ENCODE measurements around the gene KLHL36.

Gene KLHL36

GRCh38 chr16:84704253-84704652, 55.9 kb downstream of the KLHL36 start:
- TF ChIP-seq CTCF (conservative IDR thresholded peaks at IDR 0.05; ENCODE audit: low read depth, low read length): no peak
- H3K4me1 ChIP-seq (ENCODE audit: low read depth, poor library complexity, severe bottlenecking): peaks cover 26% of the 10 kb centered on the region
- no peaks in the 10 kb centered on the region for H3K36me3 ChIP-seq (ENCODE audit: insufficient read depth)
- peaks cover 81% of the 10 kb centered on the region for H4K20me1 ChIP-seq (ENCODE audit: insufficient read depth)
- peaks cover 91% of the 10 kb centered on the region for H3K79me2 ChIP-seq (ENCODE audit: insufficient read depth, low read depth)
- no peak overlapping the region for H3K9ac ChIP-seq
- H3K4me2 ChIP-seq: no peak overlapping the region
- no peaks in the 10 kb centered on the region for H3K27me3 ChIP-seq (ENCODE audit: insufficient read depth, low read depth)
- no peak overlapping the region for H3K27ac ChIP-seq
- H2AFZ ChIP-seq (ENCODE audit: low read depth): no peak overlapping the region
- H3K4me3 ChIP-seq (IDR thresholded peaks at IDR 0.05; ENCODE audit: insufficient read depth, low read depth, low read length): no peak overlapping the region

GRCh38 chr16:84706856-84707255, 58.5 kb downstream of the KLHL36 start:
- peaks cover 90% of the 10 kb centered on the region for H4K20me1 ChIP-seq (ENCODE audit: insufficient read depth)
- no peak for TF ChIP-seq CTCF (conservative IDR thresholded peaks at IDR 0.05; ENCODE audit: low read depth, low read length)
- H3K27ac ChIP-seq: no peak overlapping the region
- peaks cover 18% of the 10 kb centered on the region for H3K4me1 ChIP-seq (ENCODE audit: low read depth, poor library complexity, severe bottlenecking)
- H3K4me2 ChIP-seq: no peak overlapping the region
- no peaks in the 10 kb centered on the region for H3K27me3 ChIP-seq (ENCODE audit: insufficient read depth, low read depth)
- H3K9ac ChIP-seq: no peak overlapping the region
- H3K36me3 ChIP-seq (ENCODE audit: insufficient read depth): no peaks in the 10 kb centered on the region
- peaks cover 99% of the 10 kb centered on the region for H3K79me2 ChIP-seq (ENCODE audit: insufficient read depth, low read depth)
- no peak overlapping the region for H2AFZ ChIP-seq (ENCODE audit: low read depth)
- H3K4me3 ChIP-seq (IDR thresholded peaks at IDR 0.05; ENCODE audit: insufficient read depth, low read depth, low read length): no peak overlapping the region

DNA sequence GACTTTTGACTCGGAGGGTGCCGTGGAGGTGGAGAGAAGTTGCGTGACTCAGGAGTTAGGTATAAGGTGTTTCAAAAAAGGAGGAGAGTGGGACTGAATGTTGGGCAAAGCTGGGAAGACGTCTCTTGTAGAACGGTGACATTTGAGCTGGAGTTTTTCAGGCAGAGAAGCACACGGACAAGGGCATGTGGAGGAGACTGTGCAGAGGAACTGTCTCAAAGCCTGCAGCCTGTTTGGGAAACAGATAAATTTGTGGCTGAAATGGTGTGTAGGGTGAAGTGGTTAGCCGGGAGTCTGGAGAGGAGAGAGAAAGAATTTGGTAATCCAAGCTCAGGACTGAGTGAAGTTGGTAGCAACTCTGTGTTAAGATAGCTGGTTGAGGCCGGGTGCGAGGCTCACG, 61.3 kb downstream of the KLHL36 start:
- Histone ChIP-seq H4K20me1 (ENCODE audit: insufficient read depth) (peaks cover 90% of the 10 kb centered on the region), H3K4me3 (IDR thresholded peaks at IDR 0.05; ENCODE audit: insufficient read depth, low read depth, low read length) (no peak overlapping the region), H3K27ac (no peak overlapping the region), H3K4me2 (no peak overlapping the region), H2AFZ (ENCODE audit: low read depth) (no peak overlapping the region), H3K9ac (no peak overlapping the region), H3K79me2 (ENCODE audit: insufficient read depth, low read depth) (peaks cover 99% of the 10 kb centered on the region), H3K27me3 (ENCODE audit: insufficient read depth, low read depth) (no peaks in the 10 kb centered on the region), H3K4me1 (ENCODE audit: low read depth, poor library complexity, severe bottlenecking) (no peaks in the 10 kb centered on the region), H3K36me3 (ENCODE audit: insufficient read depth) (no peaks in the 10 kb centered on the region)
- no peak for TF ChIP-seq CTCF (conservative IDR thresholded peaks at IDR 0.05; ENCODE audit: low read depth, low read length)

DNA sequence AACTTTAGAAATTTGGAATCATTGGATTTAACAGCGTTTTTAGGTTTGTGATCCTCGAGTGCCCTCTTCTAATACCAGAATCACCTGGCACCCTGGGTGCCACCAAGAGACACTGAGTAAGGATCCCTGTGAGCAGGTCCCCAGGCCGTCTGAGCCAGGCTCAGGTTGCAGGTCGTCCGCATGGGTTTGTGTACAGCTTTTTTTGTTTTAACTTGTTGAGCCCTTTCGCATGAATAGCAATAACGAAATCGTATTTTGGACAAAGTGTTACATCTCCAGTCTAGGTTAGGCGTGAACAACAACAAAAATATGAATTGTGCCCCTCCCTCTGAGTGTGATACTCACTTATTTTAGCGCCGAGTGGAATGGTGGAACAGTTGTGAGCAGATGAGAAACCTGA, 62.4 kb downstream of the KLHL36 start:
- H3K27me3 ChIP-seq (ENCODE audit: insufficient read depth, low read depth): no peaks in the 10 kb centered on the region
- TF ChIP-seq CTCF (conservative IDR thresholded peaks at IDR 0.05; ENCODE audit: low read depth, low read length): no peak
- no peaks in the 10 kb centered on the region for H3K4me1 ChIP-seq (ENCODE audit: low read depth, poor library complexity, severe bottlenecking)
- no peak overlapping the region for H2AFZ ChIP-seq (ENCODE audit: low read depth)
- no peak overlapping the region for H3K9ac ChIP-seq
- no peak overlapping the region for H3K27ac ChIP-seq
- H3K4me2 ChIP-seq: no peak overlapping the region
- no peak overlapping the region for H3K4me3 ChIP-seq (IDR thresholded peaks at IDR 0.05; ENCODE audit: insufficient read depth, low read depth, low read length)
- H3K79me2 ChIP-seq (ENCODE audit: insufficient read depth, low read depth): peaks cover 97% of the 10 kb centered on the region
- no peaks in the 10 kb centered on the region for H3K36me3 ChIP-seq (ENCODE audit: insufficient read depth)
- peaks cover 89% of the 10 kb centered on the region for H4K20me1 ChIP-seq (ENCODE audit: insufficient read depth)
